HUES6 (cell line): ENCODE results near the gene MEI4.

ENCODE experiments used
- H3K27ac ChIP-seq: 2 replicates; pipeline ENCODE4 v1.7.0; 2013; ENCODE audit warnings: low read depth, mild to moderate bottlenecking, low read length, inconsistent platforms
- H3K27me3 ChIP-seq: 2 replicates; pipeline ENCODE4 v1.6.1; 2013; ENCODE audit warnings: low read length; ENCODE audit not compliant: control insufficient read depth, insufficient read depth
- H3K36me3 ChIP-seq: 2 replicates; pipeline ENCODE4 v1.6.1; 2013; ENCODE audit warnings: low read length; ENCODE audit not compliant: control insufficient read depth, insufficient read depth
- H3K4me1 ChIP-seq: 2 replicates; pipeline ENCODE4 v1.6.1; 2013; ENCODE audit warnings: low read length; ENCODE audit not compliant: control insufficient read depth, insufficient read depth
- H3K4me3 ChIP-seq: 2 replicates; pipeline ENCODE4 v1.5.1; 2013; ENCODE audit warnings: low read depth, low read length
- H3K9ac ChIP-seq: one replicate; pipeline ENCODE4 v1.6.1; 2013; ENCODE audit warnings: mild to moderate bottlenecking, low read length
- H3K9me3 ChIP-seq: 2 replicates; pipeline ENCODE4 v1.6.1; 2013; ENCODE audit warnings: low read depth, low read length; ENCODE audit not compliant: control insufficient read depth, insufficient read depth

MEI4 gene

GRCh38 chr6:77764364-77764763, 111.5 kb downstream of the MEI4 start:
- no peak overlapping the region for H3K27ac ChIP-seq
- no peaks in the 10 kb centered on the region for H3K9me3 ChIP-seq
- H3K4me3 ChIP-seq, result no peak overlapping the region
- no peaks in the 10 kb centered on the region for H3K27me3 ChIP-seq
- no peaks in the 10 kb centered on the region for H3K4me1 ChIP-seq
- H3K36me3 ChIP-seq, result no peaks in the 10 kb centered on the region
- no peak overlapping the region for H3K9ac ChIP-seq

GRCh38 chr6:77773157-77773822, 120.5 kb downstream of the MEI4 start:
- Histone ChIP-seq H3K4me1 (no peaks in the 10 kb centered on the region), H3K9me3 (no peaks in the 10 kb centered on the region), H3K9ac (no peak overlapping the region), H3K4me3 (no peak overlapping the region), H3K36me3 (no peaks in the 10 kb centered on the region), H3K27me3 (no peaks in the 10 kb centered on the region), H3K27ac (no peak overlapping the region)

GRCh38 chr6:77774457-77774856, 121.6 kb downstream of the MEI4 start:
- Histone ChIP-seq H3K9ac (no peak overlapping the region), H3K36me3 (no peaks in the 10 kb centered on the region), H3K4me3 (no peak overlapping the region), H3K27me3 (no peaks in the 10 kb centered on the region), H3K9me3 (no peaks in the 10 kb centered on the region), H3K4me1 (no peaks in the 10 kb centered on the region), H3K27ac (no peak overlapping the region)

GRCh38 chr6:77776441-77776840, 123.6 kb downstream of the MEI4 start:
- H3K36me3 ChIP-seq, result no peaks in the 10 kb centered on the region
- no peak overlapping the region for H3K9ac ChIP-seq
- no peak overlapping the region for H3K27ac ChIP-seq
- no peaks in the 10 kb centered on the region for H3K4me1 ChIP-seq
- no peak overlapping the region for H3K4me3 ChIP-seq
- H3K9me3 ChIP-seq, result no peaks in the 10 kb centered on the region
- no peaks in the 10 kb centered on the region for H3K27me3 ChIP-seq

- Histone ChIP-seq H3K9me3 (no peaks in the 10 kb centered on the region), H3K36me3 (no peaks in the 10 kb centered on the region), H3K27me3 (no peaks in the 10 kb centered on the region), H3K27ac (no peak overlapping the region), H3K9ac (no peak overlapping the region), H3K4me3 (no peak overlapping the region), H3K4me1 (no peaks in the 10 kb centered on the region)
Observed at GRCh38 chr6:77778527-77778926, 125.7 kb downstream of the MEI4 start.

- H3K27me3 ChIP-seq, result no peaks in the 10 kb centered on the region
Observed at GRCh38 chr6:77786935-77787629, 134.2 kb downstream of the MEI4 start.

GRCh38 chr6:77796824-77797809, 144.3 kb downstream of the MEI4 start:
- peaks cover 6% of the 10 kb centered on the region for H3K9me3 ChIP-seq
- no peak overlapping the region for H3K4me3 ChIP-seq
- H3K4me1 ChIP-seq, result no peaks in the 10 kb centered on the region
- no peaks in the 10 kb centered on the region for H3K27me3 ChIP-seq
- no peak overlapping the region for H3K9ac ChIP-seq
- no peak overlapping the region for H3K27ac ChIP-seq
- no peaks in the 10 kb centered on the region for H3K36me3 ChIP-seq

More at GRCh38 chr6:77786935-77787629, 134.2 kb downstream of the MEI4 start:
- Histone ChIP-seq H3K4me3 (no peak overlapping the region), H3K4me1 (no peaks in the 10 kb centered on the region), H3K9me3 (peaks cover 2% of the 10 kb centered on the region; the same call in 1 of the 2 replicates), H3K27ac (no peak overlapping the region), H3K36me3 (no peaks in the 10 kb centered on the region), H3K9ac (no peak overlapping the region)

GRCh38 chr6:77812304-77812703, 159.5 kb downstream of the MEI4 start:
- H3K27me3 ChIP-seq, result no peaks in the 10 kb centered on the region
- H3K36me3 ChIP-seq, result no peaks in the 10 kb centered on the region
- H3K27ac ChIP-seq, result no peak overlapping the region
- H3K9me3 ChIP-seq, result no peaks in the 10 kb centered on the region
- H3K4me3 ChIP-seq, result no peak overlapping the region
- no peak overlapping the region for H3K9ac ChIP-seq
- H3K4me1 ChIP-seq, result peaks cover 12% of the 10 kb centered on the region

- no peak overlapping the region for H3K4me3 ChIP-seq
- no peaks in the 10 kb centered on the region for H3K27me3 ChIP-seq
Observed at GRCh38 chr6:77813090-77813489, 160.3 kb downstream of the MEI4 start.

GRCh38 chr6:77814119-77814518, 161.3 kb downstream of the MEI4 start:
- H3K9ac ChIP-seq, result no peak overlapping the region

More at GRCh38 chr6:77813090-77813489, 160.3 kb downstream of the MEI4 start:
- Histone ChIP-seq H3K9ac (no peak overlapping the region), H3K27ac (no peak overlapping the region), H3K36me3 (no peaks in the 10 kb centered on the region), H3K9me3 (no peaks in the 10 kb centered on the region), H3K4me1 (peaks cover 12% of the 10 kb centered on the region)

More at GRCh38 chr6:77814119-77814518, 161.3 kb downstream of the MEI4 start:
- Histone ChIP-seq H3K27ac (no peak overlapping the region), H3K9me3 (no peaks in the 10 kb centered on the region), H3K36me3 (no peaks in the 10 kb centered on the region), H3K27me3 (no peaks in the 10 kb centered on the region), H3K4me1 (peaks cover 12% of the 10 kb centered on the region), H3K4me3 (no peak overlapping the region)
